Upper lobe of right lung (tissue), 1 donor: Measurements from ENCODE around the gene PADI1. TPM values are rescaled to one million over a fixed set of nuclear protein-coding genes. Genes with fewer than 3 reads are reported as not detected.

ENCODE experiments used
- ATAC-seq: fragments of 200-7000 bp; cut with Tn5 transposase; one replicate; pipeline ENCODE4 v1.9.1; 2020; ENCODE audit warnings: mild to moderate bottlenecking, moderate library complexity
- DNase-seq: peaks from one replicate; pipeline ENCODE4 v3.0.0-alpha.2; 2020
- H3K27ac ChIP-seq: fragments of 200-600 bp; one replicate; pipeline ENCODE4 v1.8.0; 2022
- H3K27me3 ChIP-seq: fragments of 200-600 bp; one replicate; pipeline ENCODE4 v1.8.0; 2022; ENCODE audit warnings: mild to moderate bottlenecking
- H3K36me3 ChIP-seq: fragments of 200-600 bp; one replicate; pipeline ENCODE4 v1.8.0; 2022
- H3K4me1 ChIP-seq: fragments of 200-600 bp; one replicate; pipeline ENCODE4 v1.8.0; 2022
- H3K4me3 ChIP-seq: fragments of 200-600 bp; one replicate; pipeline ENCODE4 v1.8.0; 2022; ENCODE audit warnings: mild to moderate bottlenecking
- H3K9me3 ChIP-seq: fragments of 200-600 bp; one replicate; pipeline ENCODE4 v1.8.0; 2022
- CTCF ChIP-seq: fragments of 200-600 bp; IDR thresholded peaks from one replicate; pipeline ENCODE4 v1.8.0; 2022; ENCODE audit warnings: antibody characterized with exemption
- intact Hi-C: fragments of 100-400 bp; cut with DNase I; formaldehyde crosslinking; loops from one replicate; pipeline ENCODE4 v1.11.0; 2022
- total RNA-seq: library from RNA; stranded (reverse); fragmentation: NEBNext Ultra II Directional; extraction: Animal tissue kit (Norgen Biotek cat#: 25700); gene quantifications from one replicate; pipeline ENCODE4 v1.2.1, GENCODE V29; 2021
- donor health status: DM: no; HTN: yes; CAD: no; lungs with severe emphysema.

PADI1 gene
- total RNA-seq, 1 donor from 2014 or later: not detected

DNA sequence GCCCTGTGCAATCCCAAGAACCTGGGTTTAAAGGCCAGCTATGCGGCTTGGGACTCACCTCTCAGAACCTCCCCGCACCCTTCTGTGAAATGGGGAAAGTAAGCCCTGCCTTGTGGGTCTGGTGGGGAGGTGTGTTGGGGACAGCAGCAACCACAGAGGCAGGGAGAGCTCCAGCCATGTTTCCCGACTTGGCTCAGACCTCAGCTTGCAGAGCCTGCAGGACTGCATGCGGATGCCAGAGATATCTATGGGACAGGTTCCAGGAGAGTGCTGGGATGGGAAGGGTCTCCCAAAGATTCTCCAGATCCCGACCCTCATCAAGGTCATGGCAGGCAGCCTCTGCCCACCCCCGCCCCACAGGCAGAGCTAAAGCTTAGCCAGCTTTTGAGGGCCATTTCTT is 20.2 kb downstream of the PADI1 start:
- H3K36me3 ChIP-seq: no peaks in the 10 kb centered on the region
- no peak for ATAC-seq
- no peak overlapping the region for H3K4me3 ChIP-seq
- no peak for TF ChIP-seq CTCF
- intact Hi-C loops: no loop called here
- H3K4me1 ChIP-seq: no peaks in the 10 kb centered on the region
- H3K27me3 ChIP-seq: no peaks in the 10 kb centered on the region
- H3K27ac ChIP-seq: no peak overlapping the region
- no peak for DNase-seq
- no peaks in the 10 kb centered on the region for H3K9me3 ChIP-seq

- DNase-seq (no peak), ATAC-seq (no peak)
- Histone ChIP-seq H3K36me3 (no peaks in the 10 kb centered on the region), H3K4me1 (no peaks in the 10 kb centered on the region), H3K27ac (no peak overlapping the region), H3K9me3 (no peaks in the 10 kb centered on the region), H3K27me3 (no peaks in the 10 kb centered on the region), H3K4me3 (no peak overlapping the region)
- intact Hi-C loops: no loop called here
- TF ChIP-seq CTCF: no peak
Observed at GRCh38 chr1:17227358-17227915, 22.5 kb downstream of the PADI1 start.

DNA sequence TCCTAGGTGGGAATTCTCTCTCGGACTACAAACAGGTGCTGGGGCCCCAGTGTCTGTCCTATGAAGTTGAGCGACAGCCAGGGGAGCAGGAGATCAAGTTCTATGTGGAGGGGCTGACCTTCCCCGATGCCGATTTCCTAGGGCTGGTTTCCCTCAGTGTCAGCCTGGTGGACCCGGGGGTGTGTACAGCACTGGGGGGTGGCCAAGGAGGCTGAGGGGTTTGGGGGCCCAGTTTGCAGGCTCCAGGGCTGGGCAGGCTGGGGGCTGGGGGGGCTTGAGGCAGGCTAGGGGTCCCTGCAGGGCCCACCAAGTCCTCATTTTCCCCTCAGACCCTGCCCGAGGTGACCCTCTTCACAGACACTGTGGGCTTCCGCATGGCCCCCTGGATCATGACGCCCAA is 23.7 kb downstream of the PADI1 start:
- Histone ChIP-seq H3K27ac (no peak overlapping the region), H3K27me3 (no peaks in the 10 kb centered on the region), H3K9me3 (no peaks in the 10 kb centered on the region), H3K4me3 (no peak overlapping the region), H3K4me1 (no peaks in the 10 kb centered on the region), H3K36me3 (no peaks in the 10 kb centered on the region)
- no peak for DNase-seq
- no peak for TF ChIP-seq CTCF
- ATAC-seq: no peak
- intact Hi-C loops: no loop called here

DNA sequence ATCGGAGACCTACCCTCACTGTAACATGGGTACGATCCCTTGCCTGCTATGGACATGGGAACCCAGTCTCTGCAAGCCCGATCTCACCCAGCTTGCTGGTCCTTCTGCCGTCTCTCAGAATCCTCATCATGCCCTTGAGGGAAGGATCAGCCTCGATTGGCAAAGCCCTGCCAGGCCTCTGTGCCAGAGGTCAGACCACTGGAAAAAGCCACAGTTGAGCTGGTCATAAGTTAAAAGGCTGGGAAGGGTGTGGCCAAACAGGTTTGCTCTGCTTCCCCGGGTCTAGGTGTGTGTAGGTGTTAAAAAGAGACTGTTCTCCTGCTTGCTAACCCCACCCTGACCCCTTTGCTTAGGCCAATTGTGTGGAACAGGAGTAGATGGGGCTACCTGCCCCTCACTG is 24.5 kb downstream of the PADI1 start:
- Histone ChIP-seq H3K9me3 (no peaks in the 10 kb centered on the region), H3K4me3 (no peak overlapping the region), H3K36me3 (no peaks in the 10 kb centered on the region), H3K27me3 (no peaks in the 10 kb centered on the region), H3K27ac (no peak overlapping the region), H3K4me1 (no peaks in the 10 kb centered on the region)
- no peak for TF ChIP-seq CTCF
- intact Hi-C loops: no loop called here
- no peak for DNase-seq
- no peak for ATAC-seq

- no peak for DNase-seq
- no peak for TF ChIP-seq CTCF
- intact Hi-C loops: no loop called here
- H3K27ac ChIP-seq: no peak overlapping the region
- no peaks in the 10 kb centered on the region for H3K27me3 ChIP-seq
- ATAC-seq: no peak
- no peaks in the 10 kb centered on the region for H3K4me1 ChIP-seq
- no peak overlapping the region for H3K4me3 ChIP-seq
- no peaks in the 10 kb centered on the region for H3K9me3 ChIP-seq
- no peaks in the 10 kb centered on the region for H3K36me3 ChIP-seq
Observed at GRCh38 chr1:17230106-17230505, 25.2 kb downstream of the PADI1 start.
